PC-3 (cell line): ENCODE measurements around the gene ONECUT3. TPM values are rescaled to one million over a fixed set of nuclear protein-coding genes. Genes with fewer than 3 reads are reported as not detected.

ENCODE experiments used
- ATAC-seq: fragments of 200-7000 bp; cut with Tn5 transposase; 2 replicates; pipeline ENCODE4 v1.9.1; 2020; ENCODE audit warnings: mild to moderate bottlenecking, moderate library complexity
- BruUV-seq: library from RNA; stranded (reverse); fragments of 400-500 nt; replicated peaks from 2 replicates; lab custom pipeline; 2021; lab: Mats Ljungman, UMichigan
- CTCF ChIA-PET: fragments of 300-600 bp; sonication (Branson Sonifier 250); formaldehyde crosslinking; loops from one replicate; lab custom pipeline; 2022; ENCODE audit warnings: antibody characterized with exemption; lab: Charles Lee
- POLR2A ChIA-PET: fragments of 300-600 bp; sonication (Branson Sonifier 250); formaldehyde crosslinking; loops from one replicate; lab custom pipeline; 2022; ENCODE audit warnings: antibody characterized with exemption; ENCODE audit not compliant: unreplicated experiment; lab: Charles Lee
- DNase-seq: peaks from one replicate; pipeline ENCODE4 v3.0.0-alpha.2; 2015
- H2AFZ ChIP-seq: fragments of 300-600 bp; sonication (generic); 2 replicates; pipeline ENCODE4 v1.6.0; 2016; ENCODE audit warnings: antibody characterized with exemption, low read length
- H3F3A ChIP-seq: fragments of 300-600 bp; sonication (generic); one replicate; pipeline ENCODE4 v1.6.0; 2017; ENCODE audit warnings: antibody characterized with exemption, low read length, control low read depth, mild to moderate bottlenecking; ENCODE audit not compliant: unreplicated experiment
- H3K27ac ChIP-seq: fragments of 300-600 bp; sonication (generic); 2 replicates; pipeline ENCODE4 v1.5.1; 2016; ENCODE audit warnings: mild to moderate bottlenecking, low read length
- H3K27me3 ChIP-seq: fragments of 300-600 bp; sonication (generic); 2 replicates; pipeline ENCODE4 v1.6.1; 2016; ENCODE audit warnings: low read length, mixed read lengths
- H3K36me3 ChIP-seq: fragments of 300-600 bp; sonication (generic); 2 replicates; pipeline ENCODE4 v1.6.1; 2016; ENCODE audit warnings: low read depth, mixed run types, low read length, mixed read lengths
- H3K4me1 ChIP-seq: fragments of 300-600 bp; sonication (generic); 2 replicates; pipeline ENCODE4 v1.5.1; 2016; ENCODE audit warnings: low read length; ENCODE audit not compliant: insufficient read depth
- H3K4me2 ChIP-seq: fragments of 300-600 bp; sonication (generic); 2 replicates; pipeline ENCODE4 v1.6.0; 2016; ENCODE audit warnings: low read length
- H3K4me3 ChIP-seq: fragments of 300-600 bp; sonication (generic); 2 replicates; pipeline ENCODE4 v1.5.1; 2016; ENCODE audit warnings: mild to moderate bottlenecking, low read length, mixed read lengths
- H3K79me2 ChIP-seq: fragments of 300-600 bp; sonication (generic); 2 replicates; pipeline ENCODE4 v1.6.1; 2017; ENCODE audit warnings: low read length, mixed read lengths
- H3K9ac ChIP-seq: fragments of 300-600 bp; sonication (generic); 2 replicates; pipeline ENCODE4 v1.6.0; 2016; ENCODE audit warnings: mild to moderate bottlenecking, low read length
- H3K9me2 ChIP-seq: fragments of 300-600 bp; sonication (generic); replicated peaks from 2 replicates; pipeline ENCODE4 v1.6.1; 2016; ENCODE audit warnings: mixed run types, low read length, mixed read lengths
- H3K9me3 ChIP-seq: fragments of 300-600 bp; sonication (generic); 2 replicates; pipeline ENCODE4 v1.6.1; 2016; ENCODE audit warnings: low read length, mixed read lengths
- H4K20me1 ChIP-seq: fragments of 300-600 bp; sonication (generic); 2 replicates; pipeline ENCODE4 v1.6.1; 2016; ENCODE audit warnings: low read length, mixed read lengths
- CTCF ChIP-seq: fragments of 300-600 bp; sonication (generic); conservative IDR thresholded peaks from 2 replicates; pipeline ENCODE4 v1.5.1; 2017; ENCODE audit warnings: antibody characterized with exemption, low read depth, mild to moderate bottlenecking, low read length
- EZH2 ChIP-seq: fragments of 300-600 bp; sonication (generic); IDR thresholded peaks from one replicate; pipeline ENCODE4 v1.6.1; 2017; ENCODE audit warnings: antibody characterized with exemption, mild to moderate bottlenecking, low read length; ENCODE audit not compliant: unreplicated experiment
- EZH2phosphoT487 ChIP-seq: fragments of 300-600 bp; sonication (generic); IDR thresholded peaks from 2 replicates; pipeline ENCODE4 v1.6.1; 2018; ENCODE audit warnings: mild to moderate bottlenecking, antibody characterized with exemption, low read length, borderline replicate concordance
- intact Hi-C: fragments of 100-400 bp; cut with micrococcal nuclease; formaldehyde crosslinking; loops from 2 replicates; pipeline ENCODE4 v1.9.0; 2023
- total RNA-seq: library from RNA; depleted of rRNA; stranded (reverse); fragments of >200 nt; gene quantifications from 2 replicates; pipeline ENCODE4 v1.2.3, GENCODE V29; 2014

Gene ONECUT3
- total RNA-seq, 1 experiment from 2014 or later: 1.4 TPM

- peak; percentile 89 for DNase-seq
- Histone ChIP-seq H3K9ac (no peak overlapping the region), H2AFZ (no peak overlapping the region), H3K79me2 (no peaks in the 10 kb centered on the region), H3K27me3 (no peaks in the 10 kb centered on the region), H3K36me3 (no peaks in the 10 kb centered on the region), H3K4me3 (no peak overlapping the region), H3K27ac (peak overlapping the region; percentile 30), H4K20me1 (no peaks in the 10 kb centered on the region), H3K9me2 (no peaks in the 10 kb centered on the region), H3K4me1 (peaks cover 12% of the 10 kb centered on the region), H3K4me2 (peak overlapping the region; percentile 71), H3K9me3 (0 out of 2 replicates have a peak, but pooled peaks cover 4% of the 10 kb centered on the region), H3F3A (no peaks in the 10 kb centered on the region)
- POLR2A ChIA-PET: no interaction called here
- peak; percentile 74 for ATAC-seq
- no TSS peak for BruUV-seq
- intact Hi-C loops: loop anchor here (5.0 kb wide), 1 partner anchor 101 kb away; no protein-coding TSS in a partner anchor
- CTCF ChIA-PET: interaction anchor here (0.7 kb wide), 2 partner anchors 100 to 225 kb away, joined by 4 to 5 read pairs; no protein-coding TSS in a partner anchor
- TF ChIP-seq EZH2phosphoT487: no peak
- TF ChIP-seq CTCF: no peak
- no peak for TF ChIP-seq EZH2
These were observed 19.9 kb downstream of the ONECUT3 start for GRCh38 chr19:1773184-1773583.

- H3K4me3 ChIP-seq: no peak overlapping the region
- no peak overlapping the region for H3K9ac ChIP-seq
- BruUV-seq: no TSS peak
- peaks cover 12% of the 10 kb centered on the region for H3K4me1 ChIP-seq
- DNase-seq (no peak), ATAC-seq (no peak; the same call in 1 of the 2 replicates)
- ChIA-PET CTCF (no interaction called here), POLR2A (no interaction called here)
- H3K9me2 ChIP-seq: no peaks in the 10 kb centered on the region
- 0 out of 2 replicates have a peak, but pooled peaks cover 12% of the 10 kb centered on the region for H3K27me3 ChIP-seq
- H3K4me2 ChIP-seq: no peak overlapping the region
- no peaks in the 10 kb centered on the region for H3K36me3 ChIP-seq
- no peaks in the 10 kb centered on the region for H3K79me2 ChIP-seq
- intact Hi-C loops: loop anchor here (5.0 kb wide), 1 partner anchor 103 kb away; no protein-coding TSS in a partner anchor
- H3K27ac ChIP-seq: no peak overlapping the region
- no peak overlapping the region for H2AFZ ChIP-seq
- H4K20me1 ChIP-seq: no peaks in the 10 kb centered on the region
- no peaks in the 10 kb centered on the region for H3F3A ChIP-seq
- H3K9me3 ChIP-seq: 0 out of 2 replicates have a peak, but pooled peaks cover 4% of the 10 kb centered on the region
- TF ChIP-seq CTCF (peak; percentile 70), EZH2 (no peak), EZH2phosphoT487 (no peak)
These were observed 21.9 kb downstream of the ONECUT3 start for GRCh38 chr19:1774989-1775772.

GRCh38 chr19:1775951-1776605, 22.8 kb downstream of the ONECUT3 start:
- H3K27me3 ChIP-seq: 0 out of 2 replicates have a peak, but pooled peaks cover 12% of the 10 kb centered on the region
- POLR2A ChIA-PET: no interaction called here

More at GRCh38 chr19:1775951-1776605, 22.8 kb downstream of the ONECUT3 start:
- intact Hi-C loops: no loop called here
- DNase-seq (no peak), ATAC-seq (no peak)
- H3K9me3 ChIP-seq: 0 out of 2 replicates have a peak, but pooled peaks cover under 1% of the 10 kb centered on the region
- H3K4me3 ChIP-seq: no peak overlapping the region
- no peaks in the 10 kb centered on the region for H3K36me3 ChIP-seq
- no peak overlapping the region for H3K9ac ChIP-seq
- H3K9me2 ChIP-seq: no peaks in the 10 kb centered on the region
- H2AFZ ChIP-seq: no peak overlapping the region
- H3K79me2 ChIP-seq: no peaks in the 10 kb centered on the region
- no peak for TF ChIP-seq CTCF
- H3F3A ChIP-seq: no peaks in the 10 kb centered on the region
- no peaks in the 10 kb centered on the region for H4K20me1 ChIP-seq
- peaks cover 12% of the 10 kb centered on the region for H3K4me1 ChIP-seq
- CTCF ChIA-PET: no interaction called here
- no TSS peak for BruUV-seq
- no peak overlapping the region for H3K27ac ChIP-seq
- no peak overlapping the region for H3K4me2 ChIP-seq
